IPS-NIHi7 (cell line): ENCODE measurements around the gene GGT1.
"Not testable (repeated sequence)": the region's sequence is repeated elsewhere in the genome, so short reads cannot be mapped to it uniquely, and the experiment has no call there.

Experiments used
- DNase-seq: peaks from one replicate; pipeline ENCODE4 v3.0.0; 2012; ENCODE audit warnings: mixed read lengths; ENCODE audit errors: extremely low spot score

The GGT1 gene

GRCh38 chr22:24599958-24600715 is 2.9 kb upstream of the GGT1 start:
- DNase-seq, result not testable (repeated sequence)

GRCh38 chr22:24601217-24602104 is 1.5 kb upstream of the GGT1 start:
- DNase-seq, result no peak

GRCh38 chr22:24602105-24602749 is 766 bp upstream of the GGT1 start:
- DNase-seq, result not testable (repeated sequence)

- not testable (repeated sequence) for DNase-seq
These were observed 1.0 kb downstream of the GGT1 start for GRCh38 chr22:24603770-24604629.

DNA sequence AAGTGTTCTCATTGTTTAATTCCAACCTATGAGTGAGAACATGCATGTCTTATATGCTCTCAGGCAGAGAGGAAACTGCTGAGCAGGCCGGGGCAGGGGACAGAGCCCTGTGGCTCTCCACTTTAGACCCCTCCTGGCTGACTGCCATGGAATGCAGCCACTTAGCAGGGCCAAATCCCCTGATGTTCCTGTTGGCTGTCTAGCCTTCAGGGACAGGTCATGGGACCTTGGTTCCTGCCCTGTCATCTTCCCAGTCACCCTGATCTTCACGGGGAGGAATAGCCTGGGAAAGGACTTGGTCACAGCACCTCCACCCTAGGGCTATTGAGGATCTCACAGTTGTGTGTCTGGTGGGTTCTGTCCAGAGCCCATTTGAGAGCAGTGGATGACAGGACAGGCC is 3.3 kb downstream of the GGT1 start:
- DNase-seq, result not testable (repeated sequence)

DNA sequence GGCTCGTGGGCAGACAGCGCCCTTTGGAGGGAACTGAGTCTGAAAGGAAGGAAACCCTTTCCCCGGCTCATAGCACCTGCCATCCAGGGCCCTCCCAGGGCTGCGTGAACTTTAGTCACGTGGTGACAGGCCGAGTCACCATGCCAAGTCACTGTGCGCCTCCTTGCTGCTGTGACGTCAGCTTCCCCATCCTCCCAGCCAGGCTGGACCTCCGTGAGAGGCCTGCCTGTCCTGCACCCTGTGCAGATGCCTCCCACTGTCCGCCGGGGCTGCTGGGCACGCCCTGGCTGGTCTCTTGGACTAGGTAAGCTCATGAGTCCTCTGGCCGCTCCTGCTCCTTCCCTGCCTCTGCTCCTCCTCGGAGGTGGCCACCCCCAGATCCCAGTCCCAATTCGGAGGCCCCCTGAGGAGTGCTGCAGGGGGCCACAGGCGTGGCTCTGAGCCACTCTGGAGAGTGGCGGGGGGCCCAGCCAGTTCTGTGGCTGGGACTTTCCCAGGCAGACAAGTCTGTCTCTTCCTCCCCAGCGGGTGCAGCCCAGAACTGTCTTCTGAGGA is 4.5 kb downstream of the GGT1 start:
- DNase-seq, result not testable (repeated sequence)

DNA sequence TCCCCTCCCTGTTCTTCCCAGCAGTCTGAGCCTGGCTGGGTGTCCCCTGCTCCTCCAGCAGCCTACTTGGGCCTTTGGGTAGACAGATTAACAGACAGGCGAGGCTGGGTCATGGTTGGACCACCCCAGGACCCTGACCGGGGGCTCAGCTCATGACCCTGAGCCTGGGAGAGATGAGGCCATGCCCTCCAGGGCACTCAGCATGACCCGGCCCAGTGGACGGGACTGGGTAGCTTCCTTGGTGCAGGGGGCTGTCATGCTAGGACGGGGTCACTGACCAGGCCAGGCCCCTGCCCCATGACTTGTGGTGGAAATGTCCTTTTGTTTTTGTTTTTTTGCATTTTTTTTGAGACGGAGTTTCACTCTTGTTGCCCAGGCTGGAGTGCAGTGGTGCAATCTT is 5.3 kb downstream of the GGT1 start:
- not testable (repeated sequence) for DNase-seq

DNA sequence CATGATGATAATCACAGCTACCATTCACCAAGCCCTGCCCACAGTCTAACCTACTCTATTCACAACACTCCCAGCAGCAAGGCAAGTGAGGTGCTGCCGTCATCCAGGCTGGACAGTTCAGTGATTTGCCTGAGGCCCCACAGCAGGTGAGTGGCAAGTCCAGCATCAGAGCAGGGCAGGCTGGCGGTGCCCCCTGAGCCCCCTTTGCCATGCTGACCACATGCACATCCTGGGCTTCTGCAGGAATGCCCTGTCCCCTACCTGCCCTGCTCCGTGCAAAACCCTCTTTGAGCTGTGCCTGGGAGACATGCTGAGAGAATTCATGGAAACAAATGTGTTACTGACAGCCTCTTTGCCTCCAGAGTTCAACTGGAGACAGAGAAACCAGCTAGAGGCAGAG is 6.9 kb downstream of the GGT1 start:
- not testable (repeated sequence) for DNase-seq

GRCh38 chr22:24614794-24615193 is 11.8 kb downstream of the GGT1 start:
- not testable (repeated sequence) for DNase-seq

DNA sequence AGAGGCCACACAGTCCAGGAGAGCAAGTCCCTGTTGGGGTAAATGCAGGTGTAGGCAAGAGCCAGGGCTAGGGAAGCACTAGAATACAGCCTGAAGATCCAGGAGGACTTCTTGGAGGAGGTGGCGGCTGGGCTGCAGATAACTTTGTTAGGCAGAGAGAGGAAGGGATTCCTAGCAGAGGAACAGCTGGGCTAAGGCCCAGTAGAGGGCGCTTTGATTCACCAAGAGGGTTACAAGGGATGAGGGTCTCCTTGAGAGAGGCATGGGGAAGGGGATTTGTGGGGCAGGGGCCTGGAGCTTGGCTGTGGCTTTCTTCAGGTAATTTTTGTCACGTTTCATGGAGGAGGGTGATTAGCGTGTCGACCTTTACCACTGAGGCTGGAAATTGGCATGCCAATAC is 18.3 kb downstream of the GGT1 start:
- not testable (repeated sequence) for DNase-seq

- not testable (repeated sequence) for DNase-seq
These were observed 19.6 kb downstream of the GGT1 start for GRCh38 chr22:24622596-24622995.

DNA sequence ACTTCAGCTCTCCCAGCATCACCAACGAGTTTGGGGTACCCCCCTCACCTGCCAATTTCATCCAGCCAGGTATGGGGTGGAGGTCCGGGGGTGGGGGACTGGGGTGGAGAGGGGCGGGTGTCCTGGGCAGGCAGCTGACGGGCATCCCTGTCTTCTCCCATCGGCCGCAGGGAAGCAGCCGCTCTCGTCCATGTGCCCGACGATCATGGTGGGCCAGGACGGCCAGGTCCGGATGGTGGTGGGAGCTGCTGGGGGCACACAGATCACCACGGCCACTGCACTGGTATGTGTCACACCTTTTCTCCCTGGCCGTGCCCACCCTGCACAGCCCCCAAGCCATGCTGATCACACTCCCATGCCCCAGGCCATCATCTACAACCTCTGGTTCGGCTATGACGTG is 24.9 kb downstream of the GGT1 start:
- DNase-seq, result not testable (repeated sequence)

GRCh38 chr22:24629069-24629468 is 26.1 kb downstream of the GGT1 start:
- not testable (repeated sequence) for DNase-seq

GRCh38 chr22:24630812-24631427 is 27.9 kb downstream of the GGT1 start:
- DNase-seq, result not testable (repeated sequence)

GRCh38 chr22:24631430-24632122 is 28.6 kb downstream of the GGT1 start:
- DNase-seq, result peak; percentile 2

DNA sequence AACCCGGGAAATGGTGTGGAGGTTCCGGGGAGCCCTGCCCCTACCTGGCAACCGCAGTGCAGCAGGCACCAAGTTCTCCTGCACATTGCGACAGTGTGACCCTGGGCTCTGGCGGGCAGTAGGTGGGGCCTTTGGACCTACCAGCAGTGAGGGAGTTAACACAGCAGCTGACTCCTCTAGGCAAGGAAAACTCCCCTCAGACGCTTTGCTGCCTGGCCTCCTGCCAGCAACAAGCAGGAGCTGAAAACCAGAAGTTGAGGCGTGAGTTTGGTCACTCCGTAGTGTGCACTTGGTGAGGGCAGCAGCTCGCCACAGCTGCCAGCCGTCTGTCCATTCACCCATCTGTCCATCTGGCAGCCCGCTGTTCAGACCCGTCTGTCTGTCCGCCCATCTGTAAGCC is 29.6 kb downstream of the GGT1 start:
- DNase-seq, result not testable (repeated sequence)

DNA sequence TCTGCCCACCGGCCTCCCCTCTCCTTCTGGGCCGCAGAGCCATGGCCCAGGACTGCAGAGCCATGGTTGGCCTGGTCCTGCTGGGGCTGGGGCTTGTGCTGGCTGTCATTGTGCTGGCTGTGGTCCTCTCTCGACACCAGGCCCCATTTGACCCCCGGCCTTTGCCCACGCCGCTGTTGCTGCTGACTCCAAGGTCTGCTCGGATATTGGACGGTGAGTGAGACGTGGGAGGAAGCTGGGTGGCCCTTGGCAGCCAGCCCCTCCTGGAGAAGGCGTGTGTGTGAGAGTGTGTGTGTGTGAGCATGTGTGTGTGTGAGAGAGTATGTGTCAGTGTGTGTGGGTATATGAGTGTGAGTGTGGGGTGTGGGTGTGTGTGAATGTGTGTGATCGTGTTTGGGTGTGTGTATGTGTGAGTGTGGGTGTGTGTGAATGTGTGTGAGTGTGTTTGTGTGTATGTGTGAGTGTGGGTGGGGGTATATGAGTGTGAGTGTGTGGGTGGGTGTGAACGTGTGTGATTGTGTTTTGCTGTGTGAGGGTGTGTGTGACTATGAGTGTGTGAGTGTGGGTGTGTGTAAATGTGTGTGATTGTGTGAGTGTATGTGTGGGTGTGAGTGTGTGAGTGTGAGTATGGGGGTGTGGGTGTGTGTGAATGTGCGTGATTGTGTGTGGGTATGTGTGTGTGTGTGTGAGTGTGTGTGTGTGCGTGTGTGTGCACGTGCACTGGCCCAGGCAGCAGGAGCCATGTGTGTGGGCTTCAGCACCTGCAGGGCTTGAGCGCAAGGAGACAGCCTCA is 30.4 kb downstream of the GGT1 start:
- DNase-seq, result not testable (repeated sequence)

GRCh38 chr22:24634776-24635389 is 31.9 kb downstream of the GGT1 start:
- not testable (repeated sequence) for DNase-seq

GRCh38 chr22:24636513-24636912 is 33.5 kb downstream of the GGT1 start:
- DNase-seq, result not testable (repeated sequence)
